K562 (cell line): Measurements from ENCODE around the gene SERINC5. TPM values are rescaled to one million over a fixed set of nuclear protein-coding genes. Genes with fewer than 3 reads are reported as not detected.

Experiments used
- ATF1 ChIP-seq, 2 experiments: fragments of 450-650 bp in 1 of 2; IDR thresholded peaks; 2 replicates each; pipeline ENCODE4 v1.6.1; 2016; ENCODE audit warnings: missing compliant biosample characterization in 1 of 2, missing genetic modification characterization in 1 of 2
- FOXP4 ChIP-seq: sonication (generic); formaldehyde crosslinking; IDR thresholded peaks from 2 replicates; pipeline ENCODE4 v1.8.0; 2022; ENCODE audit warnings: mild to moderate bottlenecking, missing genetic modification reagents, borderline replicate concordance
- MITF ChIP-seq: IDR thresholded peaks from 2 replicates; pipeline ENCODE4 v1.6.1; 2014; ENCODE audit warnings: antibody characterized with exemption
- PHF20 ChIP-seq: fragments of 450-650 bp; IDR thresholded peaks from 2 replicates; pipeline ENCODE4 v1.6.1; 2018; ENCODE audit not compliant: partially characterized antibody
- POLR2B ChIP-seq: fragments of 450-650 bp; IDR thresholded peaks from 2 replicates; pipeline ENCODE4 v1.6.1; 2018; ENCODE audit warnings: low read depth; ENCODE audit not compliant: partially characterized antibody
- RREB1 ChIP-seq: fragments of 250-450 bp; sonication (Bioruptor Pico); IDR thresholded peaks from 2 replicates; pipeline ENCODE4 v1.4.0; 2020
- polyA plus RNA-seq, 8 experiments: library from polyadenylated mRNA; depleted of rRNA in 4 of 8; stranded (reverse) in 5 of 8; unstranded in 3 of 8; fragments of >200 nt; fragmentation: Nextera tagmentation in 2 of 8; fragmentation: Illumina TruSeq in 1 of 8; extraction: Ambion mirVana in 2 of 8; extraction: Trizol in 1 of 8; gene quantifications; 2 replicates each; pipeline versions ENCODE4 v1.2.1 to v1.2.3, GENCODE V29; 2011 to 2014; ENCODE audit warnings: inconsistent platforms in 1 of 8, missing spikeins in 1 of 8
- total RNA-seq, 7 experiments: library from RNA; depleted of rRNA in 6 of 7; stranded (reverse); fragments of >200 nt in 6 of 7; fragmentation: Illumina TruSeq in 2 of 7; extraction: Trizol in 2 of 7; gene quantifications; 2 replicates each; pipeline versions ENCODE4 v1.2.1 to v1.2.3, GENCODE V29; 2011 to 2021; ENCODE audit warnings: low replicate concordance in 1 of 7

The SERINC5 gene
- total and polyA plus RNA-seq, 9 of the 15 experiments (the other 6 are each of a cell fraction or from before 2014, with no cell fraction given) = 1.4 to 7.9 (median 3.7) TPM

- TF ChIP-seq RREB1 (CRISPR knock-in tag) (no peak), POLR2B (no peak), ATF1 (CRISPR knock-in tag; IDR thresholded peaks at IDR 0.05) (no peak), ATF1 (tag; IDR thresholded peaks at IDR 0.05) (no peak), MITF (no peak), FOXP4 (no peak), PHF20 (no peak)
- TF ChIP-seq, all 486 proteins: peak for 0
Observed at GRCh38 chr5:80116000-80116399, 139.8 kb downstream of the SERINC5 start (continued).
